IMR-90 (cell line): ENCODE measurements around the gene LONP1. TPM values are rescaled to one million over a fixed set of nuclear protein-coding genes. Genes with fewer than 3 reads are reported as not detected.

Source experiments
- ATAC-seq: fragments of 200-7000 bp; cut with Tn5 transposase; 2 replicates; pipeline ENCODE4 v1.9.1; 2020; ENCODE audit warnings: low read depth, mild to moderate bottlenecking, moderate library complexity
- BruUV-seq: library from RNA; stranded (reverse); fragments of 400-500 nt; replicated peaks from 2 replicates; lab custom pipeline; 2021; lab: Mats Ljungman, UMichigan
- CTCF ChIA-PET: fragments of 300-600 bp; formaldehyde crosslinking; extraction: SDS; loops from one replicate; lab custom pipeline; 2021; ENCODE audit warnings: antibody characterized with exemption; lab: Yijun Ruan, JAX
- POLR2A ChIA-PET: fragments of 300-600 bp; sonication (Branson Sonifier 250); formaldehyde crosslinking; loops from one replicate; lab custom pipeline; 2022; ENCODE audit warnings: antibody characterized with exemption; ENCODE audit not compliant: unreplicated experiment; lab: Charles Lee
- DNase-seq: peaks from one replicate; pipeline ENCODE4 v3.0.0; 2013
- H2AFZ ChIP-seq: replicated peaks from 2 replicates; pipeline ENCODE3; 2013; ENCODE audit warnings: low read length, mild to moderate bottlenecking; ENCODE audit not compliant: poor library complexity
- H2AK5ac ChIP-seq: 2 replicates; pipeline ENCODE4 v1.6.1; 2013; ENCODE audit warnings: low read depth, low read length, inconsistent platforms
- H2AK9ac ChIP-seq: replicated peaks from 2 replicates; pipeline ENCODE3; 2013; ENCODE audit warnings: mild to moderate bottlenecking, low read depth, low read length, moderate library complexity; ENCODE audit not compliant: poor library complexity
- H2BK120ac ChIP-seq: 2 replicates; pipeline ENCODE4 v1.6.1; 2013; ENCODE audit warnings: low read depth, low read length, inconsistent platforms
- H2BK15ac ChIP-seq: 3 replicates; pipeline ENCODE4 v1.6.1; 2013; ENCODE audit warnings: low read depth, low read length, inconsistent platforms
- H2BK20ac ChIP-seq: 2 replicates; pipeline ENCODE4 v1.6.1; 2013; ENCODE audit warnings: low read depth, mild to moderate bottlenecking, inconsistent platforms, low read length, moderate library complexity
- H2BK5ac ChIP-seq: 2 replicates; pipeline ENCODE4 v1.6.1; 2013; ENCODE audit warnings: mild to moderate bottlenecking, low read depth, low read length, inconsistent platforms; ENCODE audit not compliant: poor library complexity, severe bottlenecking
- H3K14ac ChIP-seq: replicated peaks from 2 replicates; pipeline ENCODE4 v1.6.1; 2013; ENCODE audit warnings: low read depth, low read length, inconsistent platforms
- H3K18ac ChIP-seq: 2 replicates; pipeline ENCODE4 v1.6.1; 2013; ENCODE audit warnings: low read depth, low read length, control low read depth
- H3K23ac ChIP-seq: 2 replicates; pipeline ENCODE4 v1.6.1; 2013; ENCODE audit warnings: low read depth, low read length, inconsistent platforms
- H3K27ac ChIP-seq: 2 replicates; pipeline ENCODE4 v1.5.1; 2013; ENCODE audit warnings: mild to moderate bottlenecking, control low read depth, low read length; ENCODE audit not compliant: insufficient read depth
- H3K27me3 ChIP-seq: 2 replicates; pipeline ENCODE4 v1.6.1; 2013; ENCODE audit warnings: low read length; ENCODE audit not compliant: control insufficient read depth, insufficient read depth
- H3K36me3 ChIP-seq: 2 replicates; pipeline ENCODE4 v1.6.1; 2013; ENCODE audit warnings: low read length, mixed read lengths; ENCODE audit not compliant: control insufficient read depth, insufficient read depth
- H3K4ac ChIP-seq: 2 replicates; pipeline ENCODE4 v1.6.1; 2013; ENCODE audit warnings: low read depth, low read length, inconsistent platforms
- H3K4me1 ChIP-seq: 2 replicates; pipeline ENCODE4 v1.6.1; 2013; ENCODE audit warnings: low read length, mixed read lengths; ENCODE audit not compliant: control insufficient read depth, insufficient read depth
- H3K4me2 ChIP-seq: 2 replicates; pipeline ENCODE4 v1.6.1; 2013; ENCODE audit warnings: low read depth, mild to moderate bottlenecking, control low read depth, low read length, moderate library complexity
- H3K4me3 ChIP-seq: 2 replicates; pipeline ENCODE4 v1.5.1; 2013; ENCODE audit warnings: low read depth, mild to moderate bottlenecking, control low read depth, low read length, moderate library complexity; ENCODE audit not compliant: insufficient read depth
- H3K56ac ChIP-seq: 2 replicates; pipeline ENCODE4 v1.6.1; 2013; ENCODE audit warnings: low read length, inconsistent platforms; ENCODE audit not compliant: insufficient read depth; ENCODE audit errors: extremely low read depth
- H3K79me1 ChIP-seq, 2 experiments: 2 replicates each; pipeline ENCODE4 v1.6.1; 2013; ENCODE audit warnings: low read length in 2 of 2, inconsistent platforms in 1 of 2, low read depth in 1 of 2
- H3K9ac ChIP-seq: 2 replicates; pipeline ENCODE4 v1.6.1; 2013; ENCODE audit warnings: low read depth, low read length, control low read depth
- H3K9me1 ChIP-seq: 2 replicates; pipeline ENCODE4 v1.6.1; 2013; ENCODE audit warnings: low read length, inconsistent platforms; ENCODE audit not compliant: insufficient read depth
- H3K9me3 ChIP-seq: 2 replicates; pipeline ENCODE4 v1.6.1; 2013; ENCODE audit warnings: low read length; ENCODE audit not compliant: control insufficient read depth, insufficient read depth
- H4K20me1 ChIP-seq: 2 replicates; pipeline ENCODE4 v1.6.1; 2013; ENCODE audit warnings: low read length, inconsistent platforms; ENCODE audit not compliant: insufficient read depth
- H4K5ac ChIP-seq: 2 replicates; pipeline ENCODE4 v1.6.1; 2013; ENCODE audit warnings: mild to moderate bottlenecking, low read depth, low read length, control low read depth
- H4K8ac ChIP-seq, 2 experiments: 2 replicates each; pipeline ENCODE4 v1.6.1; 2013; ENCODE audit warnings: low read depth in 2 of 2, low read length in 2 of 2, control low read depth in 1 of 2, inconsistent platforms in 1 of 2
- H4K91ac ChIP-seq: 2 replicates; pipeline ENCODE4 v1.6.1; 2013; ENCODE audit warnings: low read depth, low read length, inconsistent platforms; ENCODE audit not compliant: insufficient read depth
- BHLHE40 ChIP-seq: fragments of 150-350 bp; IDR thresholded peaks from 2 replicates; pipeline ENCODE4 v1.6.1; 2016; ENCODE audit warnings: mild to moderate bottlenecking, low read depth, low read length
- CEBPB ChIP-seq: IDR thresholded peaks from 2 replicates; pipeline ENCODE4 v1.6.1; 2012; ENCODE audit warnings: low read depth, low read length, improper control_type of control experiment
- CTCF ChIP-seq: conservative IDR thresholded peaks from 2 replicates; pipeline ENCODE4 v1.5.1; 2012; ENCODE audit warnings: mild to moderate bottlenecking, low read depth, low read length, improper control_type of control experiment
- MAFK ChIP-seq: IDR thresholded peaks from 2 replicates; pipeline ENCODE4 v1.6.1; 2012; ENCODE audit warnings: low read depth, low read length, improper control_type of control experiment
- MXI1 ChIP-seq: IDR thresholded peaks from 2 replicates; pipeline ENCODE4 v1.6.1; 2012; ENCODE audit warnings: low read depth, mild to moderate bottlenecking, low read length, moderate library complexity, borderline replicate concordance
- NFE2L2 ChIP-seq: fragments of 150-350 bp; IDR thresholded peaks from 2 replicates; pipeline ENCODE4 v1.6.1; 2016; ENCODE audit warnings: low read depth, mild to moderate bottlenecking, low read length
- RAD21 ChIP-seq: IDR thresholded peaks from 2 replicates; pipeline ENCODE4 v1.6.1; 2012; ENCODE audit warnings: low read length, improper control_type of control experiment
- RFX5 ChIP-seq: IDR thresholded peaks from 2 replicates; pipeline ENCODE4 v1.8.0; 2012; ENCODE audit warnings: low read depth, mild to moderate bottlenecking, low read length, moderate library complexity
- WGBS, 2 experiments: methylation state at CpG; one replicate each; pipeline versions ENCODE4 v1.1.5 to v1.1.7; 2013; ENCODE audit warnings: missing lambda C conversion rate in 2 of 2; ENCODE audit not compliant: insufficient read length in 1 of 2; ENCODE audit errors: extremely low coverage in 2 of 2; 5-methylcytosine and 5-hydroxymethylcytosine counted together
- dilution Hi-C: fragments of 300-500 bp; cut with HindIII; formaldehyde crosslinking; loops from one replicate; pipeline ENCODE4 v1.14.3; 2018; ENCODE audit warnings: low sequenced_read_pairs; ENCODE audit not compliant: unreplicated experiment
- in situ Hi-C: fragments of 300-500 bp; cut with MboI; formaldehyde crosslinking; loops from 3 replicates; pipeline ENCODE4 v1.14.3; 2019; ENCODE audit warnings: low sequenced_read_pairs, inconsistent platforms, mixed read lengths
- intact Hi-C: fragments of 100-400 bp; cut with micrococcal nuclease; formaldehyde crosslinking; loops from 2 replicates; pipeline ENCODE4 v1.10.0; 2022
- polyA plus RNA-seq, 3 experiments: library from polyadenylated mRNA; depleted of rRNA; stranded (reverse); fragments of >200 nt; gene quantifications; 2 replicates each; pipeline ENCODE4 v1.2.3, GENCODE V29; 2012; ENCODE audit warnings: low replicate concordance in 1 of 3
- total RNA-seq: library from RNA; depleted of rRNA; stranded (reverse); fragments of >200 nt; gene quantifications from 2 replicates; pipeline ENCODE4 v1.2.3, GENCODE V29; 2012

Gene LONP1
- total and polyA plus RNA-seq, 2 of the 4 experiments (the other 2 are of a cell fraction) = 64.2 to 93.2 TPM

- intact Hi-C loops (no loop called here), dilution Hi-C loops (no loop called here), in situ Hi-C loops (no loop called here)
- Histone ChIP-seq H3K14ac (no peak overlapping the region), H4K5ac (no peak overlapping the region), H3K79me1 (peaks cover 40 to 69% of the 10 kb centered on the region in 2 experiments), H3K4ac (no peak overlapping the region), H3K9ac (no peak overlapping the region), H2BK5ac (no peak overlapping the region), H3K27me3 (no peaks in the 10 kb centered on the region), H2AK5ac (no peak overlapping the region), H2BK15ac (no peak overlapping the region), H3K27ac (no peak overlapping the region), H2BK20ac (no peak overlapping the region), H4K91ac (no peak overlapping the region), H2BK120ac (no peak overlapping the region), H3K23ac (no peak overlapping the region), H3K56ac (no peak overlapping the region), H3K4me2 (no peak overlapping the region), H4K20me1 (peaks cover 32% of the 10 kb centered on the region), H3K4me1 (no peaks in the 10 kb centered on the region), H3K9me1 (peaks cover 13% of the 10 kb centered on the region; the same call in 1 of the 2 replicates), H2AFZ (no peak overlapping the region), H3K18ac (no peak overlapping the region), H3K4me3 (no peak overlapping the region), H3K9me3 (no peaks in the 10 kb centered on the region), H4K8ac (no peak overlapping the region), H3K36me3 (peaks cover 63% of the 10 kb centered on the region), H2AK9ac (no peak overlapping the region)
- TF ChIP-seq CTCF (no peak), MAFK (no peak), NFE2L2 (no peak), MXI1 (no peak), CEBPB (no peak), BHLHE40 (no peak), RAD21 (no peak), RFX5 (no peak)
- no TSS peak for BruUV-seq
- CTCF ChIA-PET = no interaction called here
- ATAC-seq (no peak), DNase-seq (no peak)
- POLR2A ChIA-PET = no interaction called here
- 92% methylated on average over 2 of the region's 11 CpGs; no CpG with 5 or more reads in 1 of the 2 experiments for WGBS, 2 experiments
Observed at GRCh38 chr19:5648464-5648863, 71.5 kb downstream of the LONP1 start.
